GM18505 (cell line): ENCODE measurements around the gene PTPRN.

Experiments used
- ATAC-seq: cut with Tn5 transposase; IDR thresholded peaks from one replicate; pipeline ENCODE4 v1.9.1; 2021; ENCODE audit not compliant: unreplicated experiment
- POLR2A ChIP-seq: IDR thresholded peaks from 4 replicates; pipeline ENCODE4 v1.6.1; 2011; ENCODE audit warnings: borderline replicate concordance; ENCODE audit not compliant: insufficient read depth, insufficient read length; ENCODE audit errors: extremely low read depth

The PTPRN gene

DNA sequence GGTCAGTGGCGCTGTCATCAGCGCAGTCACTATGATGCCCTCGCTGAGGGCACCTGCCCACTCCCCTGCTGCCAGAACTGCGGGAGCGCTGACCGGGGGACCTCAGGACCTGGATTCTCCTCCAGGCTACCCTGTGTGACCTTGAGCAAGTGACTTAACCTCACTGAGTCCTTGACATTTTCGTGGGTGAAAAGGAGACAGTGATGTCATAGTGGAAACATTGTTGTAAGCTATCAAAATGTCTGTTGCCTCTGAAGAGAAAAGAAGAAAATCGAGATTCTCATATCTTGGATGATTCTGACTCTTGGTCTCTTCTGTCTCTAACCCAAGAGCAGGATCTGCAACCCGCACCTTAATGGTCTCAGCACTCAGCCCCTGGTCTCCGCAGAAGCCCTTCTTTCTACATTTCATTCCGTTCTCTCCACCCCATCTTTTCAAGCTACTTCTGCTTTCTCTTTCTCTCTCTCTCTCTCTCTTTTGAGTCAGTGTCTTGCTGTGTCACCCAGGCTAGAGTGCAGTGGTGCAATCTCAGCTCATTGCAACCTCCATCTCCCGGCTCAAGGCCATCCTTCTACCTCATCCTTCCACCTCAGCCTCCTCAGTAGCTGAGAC, 54.5 kb downstream of the PTPRN start:
- TF ChIP-seq POLR2A, result no peak
- no peak for ATAC-seq

GRCh38 chr2:219253753-219254589, 55.2 kb downstream of the PTPRN start, which contains the start of gene TUBA4A:
Gene TUBA4A (minus strand): TSS chr2:219253918. CDS start chr2:219253858, 60 bp downstream.
- ATAC-seq, result peak; percentile 50

DNA sequence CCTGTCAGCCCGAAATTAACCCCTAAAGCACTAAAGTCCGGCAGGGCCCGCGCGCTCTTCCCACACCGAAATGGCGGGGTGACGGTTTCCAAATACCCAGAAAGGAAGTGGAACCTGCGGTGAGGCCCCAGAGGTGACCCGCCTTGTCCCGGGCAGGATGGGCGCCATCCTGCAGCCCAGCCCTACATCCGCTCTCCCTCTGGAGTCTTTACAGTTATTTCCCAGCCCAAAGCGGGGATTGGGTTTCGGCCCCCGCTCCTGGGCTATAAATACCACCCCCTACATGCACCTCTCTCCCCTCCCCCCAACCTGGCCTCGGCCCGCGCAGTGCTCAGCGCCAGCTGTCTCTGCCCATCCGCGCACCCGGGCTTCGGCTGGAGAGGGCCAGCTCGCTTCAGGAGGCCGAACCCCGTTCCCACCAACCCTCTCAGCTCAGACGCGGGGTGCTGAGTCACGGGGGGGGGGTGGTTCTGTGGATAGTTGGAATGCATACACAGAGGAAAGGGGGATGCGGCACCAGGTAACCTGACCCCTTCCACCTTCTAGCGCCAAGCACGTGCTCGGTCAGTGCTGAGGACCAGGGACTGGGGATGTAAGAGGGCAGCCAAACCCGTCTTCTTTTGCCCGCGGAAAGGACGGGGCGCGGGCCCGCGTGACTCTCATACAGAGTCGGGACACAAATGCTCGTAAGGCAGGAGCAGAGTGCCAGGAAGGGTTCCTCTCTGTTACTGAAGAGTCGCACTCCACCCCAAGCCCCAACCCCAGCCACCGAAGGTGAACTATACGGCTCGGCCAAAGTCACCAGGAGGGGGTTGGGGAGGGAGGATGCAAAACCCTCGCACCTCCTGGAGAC, 56.1 kb downstream of the PTPRN start, which contains the start of gene TUBA4B:
Gene TUBA4B (plus strand): TSS at position 344 of the 853 bp plus-strand sequence. CDS start 165 bp downstream, at position 509.
- peak; percentile 40 for TF ChIP-seq POLR2A
- ATAC-seq, result no peak

More at GRCh38 chr2:219253753-219254589, 55.2 kb downstream of the PTPRN start, which contains the start of gene TUBA4A:
- TF ChIP-seq POLR2A, result peak; percentile 99

DNA sequence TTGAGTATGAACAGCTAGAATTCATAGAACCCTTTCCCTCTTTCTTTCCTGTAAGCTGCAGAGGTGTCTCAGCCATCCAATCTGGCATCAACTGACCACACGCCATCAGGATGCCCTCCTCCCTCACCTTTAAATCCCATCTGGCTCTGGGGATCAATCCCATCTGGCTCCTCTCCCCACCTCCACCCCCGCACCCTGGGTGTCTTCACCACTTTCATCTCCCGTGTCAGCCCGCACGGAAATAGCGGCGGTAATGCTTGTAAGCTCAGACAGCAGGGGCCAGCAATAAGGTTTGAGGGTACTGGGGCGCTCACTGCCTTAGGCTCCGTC, 56.7 kb downstream of the PTPRN start:
- ATAC-seq, result no peak
- no peak for TF ChIP-seq POLR2A

DNA sequence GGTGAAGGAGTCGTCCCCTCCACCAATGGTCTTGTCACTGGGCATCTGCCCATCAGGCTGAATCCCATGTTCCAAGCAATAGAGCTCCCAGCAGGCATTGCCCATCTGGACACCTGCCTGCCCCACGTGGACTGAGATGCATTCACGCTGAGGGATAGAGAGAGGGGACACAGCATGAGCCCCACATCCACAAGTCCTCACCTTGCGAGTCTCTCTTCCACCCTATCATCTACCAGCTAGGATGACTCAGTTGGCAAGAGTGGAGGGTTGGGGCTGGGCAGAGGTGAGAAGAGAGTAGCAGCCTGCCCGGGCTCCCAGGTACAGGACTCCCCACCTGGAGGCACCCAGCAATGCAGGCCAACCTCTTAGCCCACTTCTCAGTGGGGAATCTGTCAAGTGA, 57.1 kb downstream of the PTPRN start:
- no peak for ATAC-seq
- TF ChIP-seq POLR2A, result no peak

GRCh38 chr2:219251656-219252055, 57.5 kb downstream of the PTPRN start:
- TF ChIP-seq POLR2A, result no peak
- no peak for ATAC-seq

GRCh38 chr2:219250049-219250781, 59.0 kb downstream of the PTPRN start:
- ATAC-seq, result no peak
- no peak for TF ChIP-seq POLR2A

DNA sequence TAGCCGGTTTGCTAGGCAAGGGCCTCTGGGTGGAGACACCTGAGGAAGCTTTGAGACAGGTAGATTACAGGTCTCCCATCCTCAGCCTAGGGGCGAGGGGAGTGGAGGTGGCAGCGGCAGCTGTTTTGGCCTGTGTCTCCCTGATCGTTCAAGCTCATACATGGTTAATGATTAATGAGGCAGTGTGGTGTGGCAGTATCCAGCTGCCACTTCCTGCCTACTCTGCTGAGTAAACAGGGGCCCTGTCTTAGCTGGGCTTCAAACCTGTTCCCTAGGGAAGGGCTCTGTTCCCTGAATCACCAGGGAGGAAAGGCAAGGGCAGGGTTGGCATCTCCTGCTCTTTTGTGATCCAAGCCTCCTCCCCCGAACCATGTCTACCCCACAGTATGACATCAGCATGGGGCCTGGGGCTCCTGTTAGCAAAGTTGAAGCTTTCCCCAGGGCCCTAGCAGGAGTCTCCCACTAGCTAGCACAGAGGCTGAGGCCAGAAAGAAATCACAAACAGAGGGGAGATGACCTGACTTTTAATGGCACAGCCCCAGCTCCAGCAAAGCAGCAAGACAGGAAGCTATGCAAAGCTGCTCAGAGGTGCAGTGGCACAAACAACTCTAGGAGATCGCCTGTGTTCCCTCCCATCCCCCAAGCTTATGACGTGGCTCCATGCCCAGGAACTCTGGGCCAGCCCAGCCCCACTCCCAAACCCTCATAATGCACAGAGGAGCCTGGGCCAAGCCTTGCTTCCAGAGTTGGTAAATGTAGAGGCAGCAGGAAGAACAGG, 59.8 kb downstream of the PTPRN start:
- TF ChIP-seq POLR2A, result no peak
- peak; percentile 27 for ATAC-seq

DNA sequence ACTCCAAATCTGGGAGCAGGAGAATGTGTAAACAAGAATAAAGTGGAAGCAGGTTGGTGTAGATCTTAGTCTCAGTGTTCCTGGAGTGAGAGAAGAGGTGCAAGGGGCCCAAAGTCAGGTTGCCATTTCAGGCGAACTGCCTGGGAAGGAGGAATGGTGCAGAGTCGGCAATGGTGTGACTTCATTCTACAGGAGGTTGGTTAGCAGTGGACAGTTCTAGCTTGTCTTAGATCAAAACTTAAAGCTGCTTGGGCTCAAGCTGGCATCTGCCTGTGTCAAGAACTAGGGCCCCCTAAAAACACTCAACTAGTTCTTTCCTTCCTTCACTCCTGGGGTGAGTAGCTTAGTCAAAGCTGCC, 60.4 kb downstream of the PTPRN start:
- TF ChIP-seq POLR2A, result no peak
- ATAC-seq, result no peak

DNA sequence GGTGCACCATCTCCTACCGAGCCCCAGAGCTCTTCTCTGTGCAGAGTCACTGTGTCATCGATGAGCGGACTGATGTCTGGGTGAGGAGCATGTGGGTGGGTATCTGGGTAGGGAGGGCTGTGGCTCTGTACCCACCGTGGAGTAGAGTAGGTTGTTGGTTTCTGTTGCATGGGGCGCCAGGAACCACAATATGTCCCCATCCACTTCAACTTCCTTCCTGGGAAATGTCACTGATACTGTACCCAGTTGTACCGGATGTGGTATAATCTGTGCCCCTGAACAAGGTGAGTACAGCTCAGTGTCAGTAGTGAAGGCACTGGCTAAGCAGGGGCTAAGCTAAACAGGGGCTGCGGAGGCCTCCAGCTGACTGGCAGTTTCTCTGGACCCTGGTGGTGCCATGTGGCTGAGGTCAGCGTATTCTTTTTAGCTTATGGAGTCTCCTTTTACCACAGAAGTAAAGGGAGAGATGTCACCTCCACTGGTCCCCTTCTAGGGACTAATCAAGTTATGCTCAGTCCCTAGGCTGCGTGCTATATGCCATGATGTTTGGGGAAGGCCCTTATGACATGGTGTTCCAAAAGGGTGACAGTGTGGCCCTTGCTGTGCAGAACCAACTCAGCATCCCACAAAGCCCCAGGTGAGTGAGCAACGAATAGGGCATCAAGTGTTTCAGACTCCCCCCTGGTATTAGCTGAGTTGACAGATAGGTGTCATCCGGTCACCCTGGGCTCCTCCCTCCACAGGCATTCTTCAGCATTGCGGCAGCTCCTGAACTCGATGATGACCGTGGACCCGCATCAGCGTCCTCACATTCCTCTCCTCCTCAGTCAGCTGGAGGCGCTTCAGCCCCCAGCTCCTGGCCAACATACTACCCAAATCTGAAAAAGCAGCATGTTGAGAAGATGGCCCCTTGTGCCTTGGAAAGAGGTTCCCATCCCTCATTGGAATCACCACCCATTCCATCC, 61.2 kb downstream of the PTPRN start:
- no peak for TF ChIP-seq POLR2A
- ATAC-seq, result no peak

DNA sequence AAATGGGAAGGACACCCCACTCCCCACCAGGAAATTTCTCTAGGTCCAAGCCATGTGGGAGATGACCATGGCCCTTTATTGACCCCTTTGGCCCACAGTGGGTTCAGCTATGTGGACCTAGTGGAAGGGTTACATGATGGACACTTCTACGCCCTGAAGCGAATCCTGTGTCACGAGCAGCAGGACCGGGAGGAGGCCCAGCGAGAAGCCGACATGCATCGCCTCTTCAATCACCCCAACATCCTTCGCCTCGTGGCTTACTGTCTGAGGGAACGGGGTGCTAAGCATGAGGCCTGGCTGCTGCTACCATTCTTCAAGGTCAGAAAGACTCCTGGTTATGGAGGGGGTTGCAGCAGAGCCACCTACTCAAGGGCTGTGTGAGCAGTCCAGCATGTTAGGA, 62.6 kb downstream of the PTPRN start:
- TF ChIP-seq POLR2A, result peak; percentile 10
- ATAC-seq, result no peak
